Peyer's patch (tissue), 4 donors: Measurements from ENCODE around the gene ING3.

ENCODE experiments used
- CTCF ChIP-seq, 6 experiments: fragments of 450-650 bp in 4 of 6; fragments of 200-600 bp in 2 of 6; sonication (generic) in 1 of 6; IDR thresholded peaks; one replicate each; pipeline ENCODE4 v1.5.1; 2017 to 2019; ENCODE audit warnings: antibody characterized with exemption in 6 of 6, mild to moderate bottlenecking in 3 of 6, moderate library complexity in 1 of 6
- POLR2A ChIP-seq, 2 donors: fragments of 450-650 bp; IDR thresholded peaks; one replicate each; pipeline ENCODE4 v1.5.1; 2017; ENCODE audit warnings: antibody characterized with exemption in 2 of 2, mild to moderate bottlenecking in 2 of 2, moderate library complexity in 2 of 2

- TF ChIP-seq CTCF (IDR thresholded peaks at IDR 0.05) = no peak
- TF ChIP-seq POLR2A (IDR thresholded peaks at IDR 0.05) = no peak
These were observed 509 bp upstream of the ING3 start for GRCh38 chr7:120949998-120950538.
